Measurements from ENCODE around the gene QRICH2. TPM values are rescaled to one million over a fixed set of nuclear protein-coding genes. Genes with fewer than 3 reads are reported as not detected.

Gene QRICH2
- total RNA-seq, 1 donor from 2014 or later, result 3.4 TPM

DNA sequence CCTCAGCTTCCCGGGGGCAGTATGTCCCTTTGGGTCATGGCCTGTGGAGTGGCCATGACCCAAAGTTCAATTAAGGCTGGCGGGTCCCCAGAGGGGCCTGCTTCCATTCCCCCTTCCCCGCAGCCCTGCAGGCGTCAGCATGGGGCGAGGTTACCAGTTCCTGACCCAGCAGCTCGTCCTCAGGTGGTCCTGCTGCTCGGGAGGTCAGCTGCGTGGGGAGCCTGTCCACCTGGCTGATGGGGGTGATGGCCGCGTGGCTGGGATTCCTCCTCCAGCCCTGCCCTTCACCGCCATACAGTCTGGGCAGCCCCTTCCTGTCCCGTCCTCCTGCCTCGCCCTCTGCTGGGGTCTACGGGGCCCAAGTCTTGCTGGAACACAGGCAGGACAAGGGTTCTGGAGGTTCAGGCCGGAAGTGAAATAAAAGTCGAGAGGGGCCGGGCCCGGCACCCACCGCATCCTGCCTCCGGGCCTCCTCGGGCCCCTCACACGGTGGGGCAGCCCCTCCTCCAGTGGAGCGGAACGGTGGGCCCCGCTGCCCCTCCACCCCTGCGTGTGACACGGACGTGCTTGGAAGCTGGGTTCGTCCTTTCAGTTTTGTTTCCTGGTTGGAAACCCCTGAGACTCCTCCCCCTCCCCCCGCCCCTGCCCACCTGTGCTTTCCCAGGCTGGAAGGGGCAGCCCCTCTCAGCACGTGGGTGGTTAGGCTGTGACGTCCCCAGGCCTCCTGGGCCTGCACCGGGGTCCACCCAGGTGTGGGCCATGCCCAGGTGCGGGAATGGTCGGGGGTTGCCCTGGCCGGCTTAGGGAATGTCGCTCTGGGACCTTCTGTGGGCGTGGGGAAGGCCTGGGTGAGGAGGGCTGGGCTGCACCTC, 36.2 kb downstream of the QRICH2 start:
- intact Hi-C loops (cut with DNase I), result no loop called here
- TF ChIP-seq, protein P1, sequence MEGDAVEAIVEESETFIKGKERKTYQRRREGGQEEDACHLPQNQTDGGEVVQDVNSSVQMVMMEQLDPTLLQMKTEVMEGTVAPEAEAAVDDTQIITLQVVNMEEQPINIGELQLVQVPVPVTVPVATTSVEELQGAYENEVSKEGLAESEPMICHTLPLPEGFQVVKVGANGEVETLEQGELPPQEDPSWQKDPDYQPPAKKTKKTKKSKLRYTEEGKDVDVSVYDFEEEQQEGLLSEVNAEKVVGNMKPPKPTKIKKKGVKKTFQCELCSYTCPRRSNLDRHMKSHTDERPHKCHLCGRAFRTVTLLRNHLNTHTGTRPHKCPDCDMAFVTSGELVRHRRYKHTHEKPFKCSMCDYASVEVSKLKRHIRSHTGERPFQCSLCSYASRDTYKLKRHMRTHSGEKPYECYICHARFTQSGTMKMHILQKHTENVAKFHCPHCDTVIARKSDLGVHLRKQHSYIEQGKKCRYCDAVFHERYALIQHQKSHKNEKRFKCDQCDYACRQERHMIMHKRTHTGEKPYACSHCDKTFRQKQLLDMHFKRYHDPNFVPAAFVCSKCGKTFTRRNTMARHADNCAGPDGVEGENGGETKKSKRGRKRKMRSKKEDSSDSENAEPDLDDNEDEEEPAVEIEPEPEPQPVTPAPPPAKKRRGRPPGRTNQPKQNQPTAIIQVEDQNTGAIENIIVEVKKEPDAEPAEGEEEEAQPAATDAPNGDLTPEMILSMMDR (IDR thresholded peaks at IDR 0.05), result no peak
- Histone ChIP-seq H3K4me3 (peak overlapping the region; percentile 42), H3K36me3 (peaks cover 19% of the 10 kb centered on the region), H3K4me1 (peaks cover 72% of the 10 kb centered on the region), H3K27ac (peak overlapping the region; percentile 75), H3K27me3 (no peaks in the 10 kb centered on the region), H3K9me3 (no peaks in the 10 kb centered on the region)
- peak; percentile 76 for DNase-seq
- ATAC-seq, result peak; percentile 6

DNA sequence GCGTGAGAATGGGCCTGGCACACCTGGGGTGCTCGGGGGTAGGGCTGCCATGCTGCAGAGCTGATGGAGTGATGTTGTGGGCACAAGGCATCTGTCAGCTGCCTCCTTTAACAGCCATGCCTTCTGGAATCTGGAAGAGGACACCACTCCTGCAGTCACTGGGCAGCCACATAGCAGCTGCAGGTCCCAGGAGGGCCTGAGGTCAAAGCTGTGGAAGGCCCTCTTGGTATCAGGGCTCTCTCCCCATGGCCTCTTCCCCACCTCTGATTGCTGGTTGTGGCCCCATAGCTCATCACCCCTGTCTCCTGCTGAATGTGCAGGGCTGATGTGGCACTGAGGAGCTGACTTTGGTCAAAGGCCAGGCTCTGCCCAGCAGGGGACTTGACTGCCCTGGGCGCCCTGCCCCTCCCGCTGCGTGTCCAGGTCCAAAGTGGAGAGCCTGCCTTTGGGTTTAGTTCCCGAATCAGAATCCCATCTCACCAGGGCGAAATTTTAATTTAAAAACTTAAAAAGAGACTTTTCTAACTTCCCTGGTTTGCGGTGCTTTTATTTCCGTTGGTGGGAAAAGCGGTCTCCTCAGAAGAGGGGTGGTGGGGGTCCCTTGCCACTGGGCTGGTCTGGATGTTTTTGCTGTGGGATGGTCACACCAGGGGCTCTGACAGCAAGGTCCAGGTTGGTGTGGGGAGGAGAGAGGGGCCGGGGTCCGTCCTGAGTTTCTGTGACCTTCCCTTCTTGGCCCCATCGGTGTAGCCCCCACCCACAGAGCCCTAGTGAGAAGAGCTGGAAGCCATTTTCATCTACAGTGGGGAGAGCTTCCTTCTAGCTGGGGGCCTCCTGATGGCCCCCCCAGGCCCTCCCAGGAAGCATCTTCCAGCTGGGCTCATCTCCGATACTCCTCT, 37.1 kb downstream of the QRICH2 start:
- no peaks in the 10 kb centered on the region for H3K9me3 ChIP-seq
- DNase-seq (no peak), ATAC-seq (no peak)
- intact Hi-C loops (cut with DNase I), result no loop called here
- TF ChIP-seq, protein P1 (IDR thresholded peaks at IDR 0.05), result no peak
- H3K4me1 ChIP-seq, result peaks cover 77% of the 10 kb centered on the region
- no peaks in the 10 kb centered on the region for H3K27me3 ChIP-seq
- peaks cover 19% of the 10 kb centered on the region for H3K36me3 ChIP-seq
- peak overlapping the region; percentile 42 for H3K4me3 ChIP-seq
- peak overlapping the region; percentile 75 for H3K27ac ChIP-seq

DNA sequence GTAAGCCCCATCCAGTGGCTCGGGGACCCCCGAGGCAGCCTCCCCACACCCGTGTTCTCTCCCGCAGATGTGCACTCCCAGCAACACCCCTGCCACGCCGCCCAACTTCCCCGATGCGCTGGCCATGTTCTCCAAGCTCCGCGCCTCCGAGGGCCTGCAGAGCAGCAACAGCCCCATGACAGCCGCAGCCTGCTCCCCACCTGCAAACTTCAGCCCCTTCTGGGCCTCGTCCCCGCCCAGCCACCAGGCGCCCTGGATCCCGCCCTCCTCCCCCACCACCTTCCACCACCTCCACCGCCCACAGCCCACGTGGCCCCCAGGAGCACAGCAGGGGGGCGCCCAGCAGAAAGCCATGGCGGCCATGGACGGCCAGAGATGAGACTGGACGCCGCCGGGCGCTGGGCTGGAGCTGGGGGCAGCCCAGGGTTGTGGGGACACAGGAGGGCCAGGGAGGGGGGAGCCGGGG, 37.9 kb downstream of the QRICH2 start:
- Histone ChIP-seq H3K27me3 (no peaks in the 10 kb centered on the region), H3K4me3 (no peak overlapping the region), H3K27ac (no peak overlapping the region), H3K9me3 (no peaks in the 10 kb centered on the region), H3K4me1 (peaks cover 77% of the 10 kb centered on the region), H3K36me3 (peaks cover 19% of the 10 kb centered on the region)
- no peak for ATAC-seq
- DNase-seq, result no peak
- TF ChIP-seq, protein P1 (IDR thresholded peaks at IDR 0.05), result no peak
- intact Hi-C loops (cut with DNase I), result no loop called here

DNA sequence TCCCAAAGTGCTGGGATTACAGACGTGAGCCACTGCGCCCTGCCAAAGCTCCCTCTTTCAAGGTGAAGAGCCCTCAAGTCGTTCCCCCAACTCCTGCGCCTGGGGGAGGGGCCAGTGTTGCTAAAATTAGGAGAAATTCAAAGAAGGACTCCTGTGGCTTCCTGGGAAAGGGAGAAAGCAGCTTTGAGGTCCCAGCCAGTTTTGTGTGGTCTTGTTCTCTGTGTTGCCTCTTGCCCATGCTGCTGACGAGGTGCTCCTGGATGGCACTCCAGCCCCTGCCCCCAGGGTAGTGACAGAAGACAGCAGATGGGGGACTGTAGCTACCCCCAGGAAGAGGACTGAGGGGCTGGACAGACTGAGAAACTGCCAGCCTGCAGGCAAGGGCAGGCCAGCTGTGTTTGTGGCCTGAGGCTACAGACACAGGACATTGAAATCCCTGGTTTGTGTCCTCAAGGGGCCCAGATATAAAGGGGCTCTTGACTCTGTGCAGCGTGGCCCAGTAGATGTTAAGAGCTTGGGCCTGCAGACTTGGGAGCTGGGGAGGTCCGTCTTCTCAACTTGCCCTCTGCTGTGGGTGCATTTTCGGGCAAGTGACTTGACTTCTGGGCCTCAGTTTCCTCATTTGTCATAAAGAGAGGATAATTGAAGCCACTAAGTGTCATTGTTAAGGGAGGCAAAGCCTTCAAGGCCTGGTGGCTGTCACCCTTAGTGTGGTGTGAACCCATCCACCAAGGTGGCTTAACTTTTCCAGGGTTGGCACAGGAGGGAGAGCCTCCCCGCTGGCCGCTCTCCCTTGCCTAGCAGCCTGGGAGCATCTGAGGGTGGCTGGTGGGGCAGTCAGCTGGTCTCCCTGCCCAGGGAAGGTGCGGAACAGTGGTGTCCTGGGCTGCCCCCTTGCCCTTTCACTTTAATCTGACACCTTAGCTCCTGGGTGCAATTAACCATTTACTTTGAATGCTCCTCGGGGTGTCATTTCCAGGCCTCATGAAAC, 38.8 kb downstream of the QRICH2 start:
- Histone ChIP-seq H3K9me3 (no peaks in the 10 kb centered on the region), H3K27me3 (no peaks in the 10 kb centered on the region), H3K4me1 (peaks cover 77% of the 10 kb centered on the region), H3K4me3 (no peak overlapping the region), H3K27ac (peak overlapping the region; percentile 93), H3K36me3 (peaks cover 19% of the 10 kb centered on the region)
- ATAC-seq (no peak), DNase-seq (no peak)
- TF ChIP-seq, protein P1 (IDR thresholded peaks at IDR 0.05), result no peak
- intact Hi-C loops (cut with DNase I), result no loop called here

Measured in upper lobe of right lung (tissue), 1 donor.